A673 (cell line): ENCODE data around the gene MRPL34. TPM values are rescaled to one million over a fixed set of nuclear protein-coding genes. Genes with fewer than 3 reads are reported as not detected.
A peak's percentile ranks its signal among the peaks of the same experiment; 100 is the strongest.

Experiments used
- BruUV-seq: library from RNA; stranded (reverse); fragments of 400-500 nt; replicated peaks from 2 replicates; lab custom pipeline; 2021; lab: Mats Ljungman, UMichigan
- CTCF ChIA-PET: fragments of 300-600 bp; sonication (Branson Sonifier 250); formaldehyde crosslinking; loops from one replicate; lab custom pipeline; 2022; ENCODE audit warnings: antibody characterized with exemption; lab: Charles Lee
- POLR2A ChIA-PET: fragments of 300-600 bp; sonication (Branson Sonifier 250); formaldehyde crosslinking; loops from one replicate; lab custom pipeline; 2022; ENCODE audit warnings: antibody characterized with exemption; ENCODE audit not compliant: low non-redundant PET; lab: Charles Lee
- DNase-seq: peaks from one replicate; pipeline ENCODE4 v3.0.0-alpha.2; 2015; ENCODE audit warnings: low spot score
- H3K27ac ChIP-seq: fragments of 200-600 bp; sonication (generic); 2 replicates; pipeline ENCODE4 v1.5.1; 2016; ENCODE audit warnings: mixed run types, low read depth, mild to moderate bottlenecking, mixed read lengths, antibody characterized with exemption, low read length; ENCODE audit not compliant: poor library complexity, severe bottlenecking
- H3K27me3 ChIP-seq: fragments of 200-600 bp; sonication (generic); replicated peaks from 2 replicates; pipeline ENCODE4 v1.6.1; 2017; ENCODE audit warnings: mixed run types, low read depth, mild to moderate bottlenecking, mixed read lengths, antibody characterized with exemption, low read length; ENCODE audit not compliant: insufficient read depth, poor library complexity
- H3K36me3 ChIP-seq: fragments of 200-600 bp; sonication (generic); 2 replicates; pipeline ENCODE4 v1.6.1; 2016; ENCODE audit warnings: mixed run types, mild to moderate bottlenecking, mixed read lengths, antibody characterized with exemption, low read length; ENCODE audit not compliant: insufficient read depth, poor library complexity, severe bottlenecking
- H3K4me1 ChIP-seq: fragments of 200-600 bp; sonication (generic); 2 replicates; pipeline ENCODE4 v1.6.1; 2017; ENCODE audit warnings: mixed run types, mild to moderate bottlenecking, mixed read lengths, antibody characterized with exemption, low read length; ENCODE audit not compliant: insufficient read depth, poor library complexity, severe bottlenecking
- H3K4me3 ChIP-seq: fragments of 200-600 bp; sonication (generic); 2 replicates; pipeline ENCODE4 v1.5.1; 2016; ENCODE audit warnings: low read depth, mixed run types, mild to moderate bottlenecking, mixed read lengths, low read length; ENCODE audit not compliant: poor library complexity, severe bottlenecking
- H3K9me3 ChIP-seq: fragments of 200-600 bp; sonication (generic); 2 replicates; pipeline ENCODE4 v1.6.1; 2016; ENCODE audit warnings: mixed run types, low read depth, mild to moderate bottlenecking, mixed read lengths, antibody characterized with exemption, low read length; ENCODE audit not compliant: poor library complexity, severe bottlenecking
- EZH2 ChIP-seq: fragments of 200-600 bp; sonication (generic); IDR thresholded peaks from 2 replicates; pipeline ENCODE4 v1.6.1; 2017; ENCODE audit warnings: borderline replicate concordance, low read depth, mild to moderate bottlenecking, mixed read lengths, antibody characterized with exemption, low read length; ENCODE audit not compliant: poor library complexity, severe bottlenecking
- intact Hi-C: fragments of 100-400 bp; cut with micrococcal nuclease; formaldehyde crosslinking; loops from one replicate; pipeline ENCODE4 v1.10.0; 2022; ENCODE audit not compliant: unreplicated experiment
- total RNA-seq: library from RNA; stranded (reverse); gene quantifications from 2 replicates; pipeline ENCODE4 v1.2.3, GENCODE V29; 2021
- TF ChIP-seq, protein P1 (sequence below): fragments of 300-800, 200-600 bp; sonication (generic); conservative IDR thresholded peaks from 2 replicates; pipeline ENCODE4 v1.5.1; 2017; ENCODE audit warnings: low read depth, mild to moderate bottlenecking, antibody characterized with exemption, low read length, moderate library complexity, mixed read lengths

MRPL34 gene
- total RNA-seq, 1 experiment from 2014 or later = 91.8 TPM

DNA sequence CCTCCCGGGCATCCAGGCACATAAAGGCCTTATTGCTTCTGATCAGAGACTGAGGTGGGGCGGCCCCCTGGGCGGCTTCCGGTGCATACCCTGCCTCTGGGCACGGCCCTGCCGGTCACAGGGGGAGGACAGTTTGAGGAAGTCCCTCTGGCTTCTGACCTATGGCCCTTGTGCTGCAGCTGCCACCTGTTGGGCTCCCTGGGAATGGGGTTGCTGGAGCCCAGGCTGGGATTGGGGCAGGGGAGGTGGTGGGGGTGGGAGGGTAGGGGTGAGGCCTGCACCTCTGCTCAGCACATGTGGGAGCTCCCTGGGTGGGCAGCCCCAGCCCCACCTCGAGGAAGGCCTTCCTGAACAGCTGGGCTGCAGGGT is 18.3 kb downstream of the MRPL34 start:
- peaks cover 20% of the 10 kb centered on the region for H3K36me3 ChIP-seq
- H3K4me1 ChIP-seq = no peaks in the 10 kb centered on the region
- POLR2A ChIA-PET = no interaction called here
- no peak for TF ChIP-seq EZH2
- TF ChIP-seq, protein P1, sequence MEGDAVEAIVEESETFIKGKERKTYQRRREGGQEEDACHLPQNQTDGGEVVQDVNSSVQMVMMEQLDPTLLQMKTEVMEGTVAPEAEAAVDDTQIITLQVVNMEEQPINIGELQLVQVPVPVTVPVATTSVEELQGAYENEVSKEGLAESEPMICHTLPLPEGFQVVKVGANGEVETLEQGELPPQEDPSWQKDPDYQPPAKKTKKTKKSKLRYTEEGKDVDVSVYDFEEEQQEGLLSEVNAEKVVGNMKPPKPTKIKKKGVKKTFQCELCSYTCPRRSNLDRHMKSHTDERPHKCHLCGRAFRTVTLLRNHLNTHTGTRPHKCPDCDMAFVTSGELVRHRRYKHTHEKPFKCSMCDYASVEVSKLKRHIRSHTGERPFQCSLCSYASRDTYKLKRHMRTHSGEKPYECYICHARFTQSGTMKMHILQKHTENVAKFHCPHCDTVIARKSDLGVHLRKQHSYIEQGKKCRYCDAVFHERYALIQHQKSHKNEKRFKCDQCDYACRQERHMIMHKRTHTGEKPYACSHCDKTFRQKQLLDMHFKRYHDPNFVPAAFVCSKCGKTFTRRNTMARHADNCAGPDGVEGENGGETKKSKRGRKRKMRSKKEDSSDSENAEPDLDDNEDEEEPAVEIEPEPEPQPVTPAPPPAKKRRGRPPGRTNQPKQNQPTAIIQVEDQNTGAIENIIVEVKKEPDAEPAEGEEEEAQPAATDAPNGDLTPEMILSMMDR = no peak
- BruUV-seq = no TSS peak
- no peak overlapping the region for H3K27ac ChIP-seq
- no peaks in the 10 kb centered on the region for H3K9me3 ChIP-seq
- CTCF ChIA-PET = no interaction called here
- no peak for DNase-seq
- intact Hi-C loops = no loop called here
- no peaks in the 10 kb centered on the region for H3K27me3 ChIP-seq
- no peak overlapping the region for H3K4me3 ChIP-seq

DNA sequence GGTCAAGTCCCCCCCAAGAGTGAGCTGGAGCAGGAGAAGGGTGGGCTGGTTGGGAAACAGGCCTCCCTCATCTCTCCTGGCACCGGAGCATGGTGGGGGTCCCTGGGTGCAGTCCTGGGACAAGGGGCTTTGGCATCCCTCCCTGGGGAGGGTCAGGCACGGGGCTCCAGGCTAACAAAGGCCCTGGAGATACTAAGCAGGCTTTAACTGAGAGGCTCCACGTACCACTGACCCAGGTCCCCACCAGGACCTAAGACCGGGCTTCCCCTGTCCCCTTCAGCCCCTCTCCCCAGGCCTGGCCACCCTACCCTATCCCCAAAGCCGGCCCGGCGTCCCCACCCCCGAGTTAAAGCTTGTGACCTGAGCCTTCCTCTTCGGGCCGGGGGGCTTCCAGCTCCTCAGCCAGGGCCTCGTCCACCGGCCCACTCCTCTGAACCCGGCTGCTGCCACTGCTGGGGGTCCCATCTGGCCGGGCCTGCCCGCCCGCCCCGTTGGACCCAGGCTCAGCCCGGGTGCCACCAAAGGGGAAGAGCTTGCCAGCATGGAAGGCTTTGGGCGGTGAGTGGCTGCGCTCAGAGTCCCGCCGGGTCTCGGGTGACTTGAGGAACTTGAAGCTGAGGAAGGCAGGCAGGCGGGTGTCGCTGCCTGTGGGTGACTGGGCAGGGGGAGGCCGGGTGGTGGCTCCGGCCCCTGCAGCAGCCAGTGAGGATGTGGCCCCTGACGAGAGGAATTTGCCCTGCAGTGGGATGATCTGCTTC is 18.9 kb downstream of the MRPL34 start:
- ChIA-PET CTCF (no interaction called here), POLR2A (no interaction called here)
- BruUV-seq = TSS peak; percentile 40

DNA sequence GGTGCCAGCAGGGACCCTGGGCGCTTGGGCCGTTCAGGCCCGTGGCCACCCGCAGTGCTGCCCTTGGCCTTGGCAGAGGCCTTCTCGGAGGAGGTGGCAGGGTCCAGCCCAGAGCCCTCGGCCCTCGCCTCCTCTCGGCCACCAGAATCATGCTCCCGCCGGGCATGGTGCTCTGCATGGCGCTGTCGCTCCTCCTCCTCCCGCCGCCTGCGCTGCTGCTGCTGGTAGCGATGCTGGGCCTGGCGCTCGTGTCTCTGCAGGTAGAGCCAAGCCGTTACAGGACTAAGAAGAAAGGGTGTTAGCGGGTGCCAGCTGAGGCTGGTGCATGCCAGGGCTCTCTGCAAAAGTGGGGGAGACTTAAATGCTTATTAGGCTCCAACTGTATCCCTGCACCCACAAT is 19.5 kb downstream of the MRPL34 start:
- Histone ChIP-seq H3K4me1 (no peaks in the 10 kb centered on the region), H3K4me3 (no peak overlapping the region), H3K27me3 (no peaks in the 10 kb centered on the region), H3K9me3 (no peaks in the 10 kb centered on the region), H3K36me3 (peaks cover 17% of the 10 kb centered on the region), H3K27ac (no peak overlapping the region)
- ChIA-PET POLR2A (no interaction called here), CTCF (no interaction called here)
- DNase-seq = no peak
- TF ChIP-seq EZH2 = no peak
- TF ChIP-seq, protein P1 = no peak
- BruUV-seq = no TSS peak
- intact Hi-C loops = no loop called here

More for the DNA sequence above, 18.9 kb downstream of the MRPL34 start:
- no peak overlapping the region for H3K4me3 ChIP-seq
- H3K36me3 ChIP-seq = peaks cover 20% of the 10 kb centered on the region
- DNase-seq = no peak
- H3K27ac ChIP-seq = no peak overlapping the region
- TF ChIP-seq, protein P1 = no peak
- no peak for TF ChIP-seq EZH2
- intact Hi-C loops = no loop called here
- H3K27me3 ChIP-seq = no peaks in the 10 kb centered on the region
- H3K9me3 ChIP-seq = no peaks in the 10 kb centered on the region
- no peaks in the 10 kb centered on the region for H3K4me1 ChIP-seq
